NCI-H146 (cell line): Measurements from ENCODE around the gene HIRA.
"Not testable (repeated sequence)": the region's sequence is repeated elsewhere in the genome, so short reads cannot be mapped to it uniquely, and the experiment has no call there.

ENCODE experiments used
- DNase-seq: peaks from one replicate; lab custom pipeline; 2025; lab: John Stamatoyannopoulos, UW

Gene HIRA

GRCh38 chr22:19383292-19383691 is 48.2 kb downstream of the HIRA start:
- DNase-seq, result no peak

DNA sequence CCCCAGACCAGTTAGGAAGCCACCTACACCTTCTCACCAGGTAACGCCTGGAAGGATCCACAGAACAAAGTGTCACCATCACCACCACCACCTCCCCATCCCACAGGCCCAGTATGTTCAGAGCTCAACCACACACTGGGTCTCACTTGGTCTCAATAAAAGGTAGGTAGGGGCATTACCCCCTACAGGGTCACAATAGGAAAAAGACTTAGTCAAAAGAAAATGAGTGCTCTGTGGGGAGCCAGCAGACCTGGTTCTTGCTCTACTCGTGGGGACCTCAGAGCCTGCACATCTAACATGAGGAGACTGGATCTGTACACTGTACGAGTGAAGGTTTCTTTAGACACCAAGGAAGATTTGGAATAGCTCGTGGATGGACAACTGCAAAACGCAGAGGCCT is 49.3 kb downstream of the HIRA start:
- DNase-seq, result no peak

DNA sequence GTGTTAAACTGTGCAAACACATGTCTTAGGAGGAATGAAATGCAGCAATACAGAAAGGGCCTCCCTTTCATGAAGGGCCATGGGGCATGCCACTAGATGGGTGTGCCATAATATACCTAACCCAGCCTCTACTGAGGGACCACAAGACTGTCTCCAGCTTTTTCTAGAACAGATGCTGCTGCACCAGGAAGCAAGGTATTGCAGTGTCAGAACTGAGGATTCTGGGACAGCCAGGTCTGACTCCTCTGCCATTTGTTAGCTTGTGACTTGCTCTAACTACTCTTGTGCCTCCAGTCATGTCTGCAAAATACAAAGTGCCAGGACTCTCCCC is 53.2 kb downstream of the HIRA start:
- no peak for DNase-seq

- no peak for DNase-seq
These were observed 53.8 kb downstream of the HIRA start for GRCh38 chr22:19377565-19378343.

- no peak for DNase-seq
These were observed 54.6 kb downstream of the HIRA start for GRCh38 chr22:19376971-19377370.

- no peak for DNase-seq
These were observed 55.3 kb downstream of the HIRA start for GRCh38 chr22:19376247-19376646.

- no peak for DNase-seq
These were observed 56.1 kb downstream of the HIRA start for GRCh38 chr22:19375435-19375834.

- DNase-seq, result no peak
These were observed 57.1 kb downstream of the HIRA start for GRCh38 chr22:19374410-19374809.

GRCh38 chr22:19373450-19373849 is 58.1 kb downstream of the HIRA start:
- DNase-seq, result no peak

GRCh38 chr22:19371893-19372292 is 59.6 kb downstream of the HIRA start:
- DNase-seq, result no peak

DNA sequence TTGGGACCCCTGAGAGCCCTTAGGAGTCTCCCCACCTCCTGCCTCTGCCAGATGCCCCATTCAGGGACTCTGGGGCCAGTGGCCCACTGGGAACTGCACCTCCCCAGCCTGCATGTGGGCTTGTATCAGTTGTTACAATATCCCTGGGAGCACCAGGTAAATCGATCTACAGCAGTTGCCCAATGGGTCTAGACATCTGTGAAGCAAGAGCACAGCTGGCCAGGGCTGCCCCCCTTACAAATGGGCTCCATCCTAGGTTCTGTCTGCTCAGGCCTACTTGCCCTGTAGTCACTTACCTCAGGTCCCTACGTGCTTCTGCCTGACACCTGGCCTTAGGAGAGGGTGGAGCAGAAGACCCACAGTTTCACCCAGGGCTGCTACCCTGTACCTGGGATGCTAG is 62.7 kb downstream of the HIRA start:
- no peak for DNase-seq

- DNase-seq, result no peak
These were observed 63.7 kb downstream of the HIRA start for GRCh38 chr22:19367763-19368367.

DNA sequence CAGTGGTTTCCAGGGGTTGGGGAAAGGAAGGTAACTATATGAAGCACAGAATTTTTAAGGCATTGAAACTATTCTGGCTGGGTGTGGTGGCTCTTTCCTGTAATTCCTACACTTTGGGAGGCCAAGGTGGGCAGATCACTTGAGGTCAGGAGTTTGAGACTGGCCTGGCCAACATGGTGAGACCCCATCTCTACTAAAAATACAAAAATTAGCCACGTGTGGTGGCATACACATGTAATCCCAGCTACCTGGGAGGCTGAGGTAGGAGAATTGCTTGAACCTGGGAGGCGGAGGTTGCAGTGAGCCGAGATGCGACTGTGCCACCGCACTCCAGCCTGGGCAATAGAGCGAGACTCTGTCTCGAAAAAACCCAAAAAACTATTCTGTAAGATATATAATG is 68.0 kb downstream of the HIRA start:
- not testable (repeated sequence) for DNase-seq

- DNase-seq, result no peak
These were observed 69.9 kb downstream of the HIRA start for GRCh38 chr22:19361501-19362103.

DNA sequence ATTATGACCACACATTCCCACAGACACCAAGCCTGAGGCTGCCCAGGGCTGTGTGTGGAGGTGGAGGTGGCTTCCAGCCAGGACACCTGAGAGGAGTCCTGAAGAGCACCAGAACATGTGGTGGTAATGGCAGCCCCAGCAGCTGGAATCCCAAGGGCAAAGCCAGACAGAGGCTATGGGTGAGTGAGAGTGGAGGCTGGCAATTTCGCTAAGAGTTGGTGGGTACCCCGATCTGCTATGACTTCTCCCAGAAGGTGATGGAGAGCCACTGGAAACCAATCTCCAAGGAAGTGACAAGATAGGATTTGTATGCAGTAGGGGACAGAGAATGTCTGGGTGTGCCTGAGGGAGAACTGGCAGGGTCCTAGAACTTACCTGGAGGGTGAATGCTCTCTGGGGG is 70.7 kb downstream of the HIRA start:
- no peak for DNase-seq

GRCh38 chr22:19360300-19360792 is 71.2 kb downstream of the HIRA start:
- DNase-seq, result no peak

GRCh38 chr22:19359554-19360299 is 71.8 kb downstream of the HIRA start:
- no peak for DNase-seq

GRCh38 chr22:19358703-19359553 is 72.6 kb downstream of the HIRA start:
- DNase-seq, result no peak

GRCh38 chr22:19358195-19358594 is 73.3 kb downstream of the HIRA start:
- no peak for DNase-seq

GRCh38 chr22:19357270-19358105 is 74.0 kb downstream of the HIRA start:
- no peak for DNase-seq
